Right ventricle myocardium inferior (tissue), 1 donor: ENCODE data around the gene IL19. TPM values are rescaled to one million over a fixed set of nuclear protein-coding genes. Genes with fewer than 3 reads are reported as not detected.
"Not testable (repeated sequence)": the region's sequence is repeated elsewhere in the genome, so short reads cannot be mapped to it uniquely, and the experiment has no call there.

Experiments used
- ATAC-seq: fragments of 200-7000 bp; cut with Tn5 transposase; one replicate; pipeline ENCODE4 v1.9.1; 2020; ENCODE audit warnings: mild to moderate bottlenecking, moderate library complexity
- DNase-seq: peaks from one replicate; pipeline ENCODE4 v3.0.0; 2021; ENCODE audit errors: missing footprints
- intact Hi-C: fragments of 100-400 bp; cut with DNase I; formaldehyde crosslinking; loops from one replicate; pipeline ENCODE4 v1.11.0; 2022
- total RNA-seq: library from RNA; stranded (reverse); fragmentation: NEBNext Ultra II Directional; extraction: Animal tissue kit (Norgen Biotek cat#: 25700); gene quantifications from one replicate; pipeline ENCODE4 v1.2.1, GENCODE V29; 2021
- donor health status: DM: no; HTN: yes; CAD: no; lungs with severe emphysema.

Gene IL19
- total RNA-seq, 1 donor from 2014 or later: not detected

GRCh38 chr1:206738370-206739366 lies 31.9 kb upstream of the IL19 start:
- DNase-seq (no peak), ATAC-seq (no peak)
- intact Hi-C loops: loop anchor here (5.0 kb wide), 2 partner anchors 64 to 174 kb away; no protein-coding TSS in a partner anchor

- DNase-seq: no peak
- ATAC-seq: peak; percentile 17
- intact Hi-C loops: loop anchor here (5.0 kb wide), 2 partner anchors 63 to 173 kb away; no protein-coding TSS in a partner anchor
These were observed 31.0 kb upstream of the IL19 start for GRCh38 chr1:206739411-206740076.

GRCh38 chr1:206741142-206741701 lies 29.4 kb upstream of the IL19 start:
- DNase-seq (no peak), ATAC-seq (no peak)
- intact Hi-C loops: no loop called here

- ATAC-seq (no peak), DNase-seq (no peak)
- intact Hi-C loops: no loop called here
These were observed 27.7 kb upstream of the IL19 start for GRCh38 chr1:206742719-206743383.

GRCh38 chr1:206744683-206745082 lies 25.9 kb upstream of the IL19 start:
- intact Hi-C loops: no loop called here
- ATAC-seq: no peak

GRCh38 chr1:206745301-206745700 lies 25.3 kb upstream of the IL19 start:
- no peak for DNase-seq
- ATAC-seq: no peak
- intact Hi-C loops: no loop called here

More at GRCh38 chr1:206744683-206745082, 25.9 kb upstream of the IL19 start:
- DNase-seq: no peak

GRCh38 chr1:206748348-206749030 lies 22.1 kb upstream of the IL19 start:
- no peak for ATAC-seq
- intact Hi-C loops: no loop called here
- no peak for DNase-seq

- intact Hi-C loops: no loop called here
- DNase-seq: no peak
- ATAC-seq: no peak
These were observed 18.7 kb upstream of the IL19 start for GRCh38 chr1:206751891-206752290.

- DNase-seq (no peak), ATAC-seq (no peak)
- intact Hi-C loops: no loop called here
These were observed 18.1 kb upstream of the IL19 start for GRCh38 chr1:206752481-206752880.

- DNase-seq (no peak), ATAC-seq (no peak)
- intact Hi-C loops: no loop called here
These were observed 17.4 kb upstream of the IL19 start for GRCh38 chr1:206753141-206753540.

GRCh38 chr1:206754011-206754410 lies 16.6 kb upstream of the IL19 start:
- no peak for ATAC-seq
- intact Hi-C loops: no loop called here

GRCh38 chr1:206757524-206758266 lies 12.9 kb upstream of the IL19 start:
- intact Hi-C loops: no loop called here
- DNase-seq: no peak
- no peak for ATAC-seq

More at GRCh38 chr1:206754011-206754410, 16.6 kb upstream of the IL19 start:
- no peak for DNase-seq

GRCh38 chr1:206760590-206760989 lies 10.0 kb upstream of the IL19 start:
- DNase-seq (no peak), ATAC-seq (no peak)
- intact Hi-C loops: no loop called here

- intact Hi-C loops: no loop called here
- DNase-seq: no peak
These were observed 9.3 kb upstream of the IL19 start for GRCh38 chr1:206761159-206761768.

GRCh38 chr1:206762741-206763364 lies 7.7 kb upstream of the IL19 start:
- ATAC-seq, DNase-seq, intact Hi-C loops: not testable (repeated sequence)

More at GRCh38 chr1:206761159-206761768, 9.3 kb upstream of the IL19 start:
- ATAC-seq: no peak

GRCh38 chr1:206765771-206766170 lies 4.8 kb upstream of the IL19 start:
- DNase-seq, ATAC-seq, intact Hi-C loops: not testable (repeated sequence)
